ENCODE measurements around the gene ESPL1. TPM values are rescaled to one million over a fixed set of nuclear protein-coding genes. Genes with fewer than 3 reads are reported as not detected.

ESPL1 gene
- total RNA-seq, 1 experiment from 2014 or later: 14.8 TPM

DNA sequence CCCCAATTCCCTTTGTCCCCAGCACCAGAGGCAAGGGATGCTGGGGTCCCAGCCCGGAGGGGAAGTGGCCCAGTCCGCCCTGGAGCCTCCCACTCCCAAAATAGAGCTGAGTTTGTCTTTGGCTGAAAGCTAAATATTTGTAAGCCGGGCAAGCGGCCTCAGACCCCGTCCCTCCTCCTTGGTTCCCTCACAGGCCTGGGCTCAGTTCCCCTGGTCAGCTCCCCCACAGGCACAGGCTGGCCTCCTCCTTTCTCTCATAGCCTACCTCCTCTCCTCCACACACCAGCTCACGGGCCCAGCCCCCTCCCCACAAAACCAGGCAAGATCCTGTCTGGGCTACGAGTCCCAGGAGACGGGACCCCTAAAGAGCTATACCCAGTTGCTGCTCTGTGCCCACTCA lies 66.7 kb downstream of the ESPL1 start:
- no peak for DNase-seq (ENCODE audit: low read depth)

GRCh38 chr12:53336181-53336681 lies 68.1 kb downstream of the ESPL1 start, which contains the start of gene SP7:
SP7 (minus strand) TSS chr12:53336354; CDS start chr12:53335646, 708 bp downstream.
- no peak for DNase-seq (ENCODE audit: low read depth)

DNA sequence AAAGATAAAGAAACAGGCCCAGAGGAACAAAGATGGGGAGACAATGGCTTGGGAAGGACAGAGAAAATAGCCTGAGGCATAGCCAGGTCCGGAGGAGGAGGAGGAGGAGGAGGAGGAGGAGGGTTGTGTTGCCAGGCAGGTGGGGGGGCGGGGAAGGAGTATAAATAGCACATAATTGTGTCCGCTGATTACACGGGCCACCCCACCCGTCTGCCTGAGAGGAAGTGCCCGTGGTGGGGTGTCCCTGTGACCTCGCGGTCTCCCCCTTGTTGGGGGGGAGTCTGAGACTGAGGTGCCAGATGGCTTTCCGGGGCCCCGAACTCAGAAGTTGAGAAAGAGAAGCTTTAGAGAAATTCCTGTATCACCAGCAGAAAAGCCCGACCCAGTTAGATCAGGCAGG lies 69.9 kb downstream of the ESPL1 start:
- DNase-seq (ENCODE audit: low read depth): no peak

DNA sequence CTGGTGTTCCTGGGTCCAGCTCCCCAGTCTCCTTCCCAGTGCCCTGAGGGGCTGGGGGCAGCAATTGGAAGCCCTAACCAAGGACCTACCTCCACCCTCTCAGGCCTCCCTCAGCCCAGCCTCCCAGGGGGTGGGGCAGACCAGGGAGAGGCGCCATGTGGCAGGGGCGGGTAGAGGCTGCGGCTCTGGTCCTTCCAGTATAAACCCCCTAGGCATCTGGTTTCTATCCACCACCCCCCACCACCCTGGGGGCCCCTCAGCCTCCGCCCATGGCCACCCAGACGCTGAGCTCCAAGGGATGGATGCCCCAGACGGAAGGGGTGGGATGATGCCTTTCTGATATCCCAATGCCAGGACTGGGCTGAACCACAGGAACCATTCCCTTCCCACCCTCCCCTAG lies 70.8 kb downstream of the ESPL1 start:
- DNase-seq (ENCODE audit: low read depth): no peak

GRCh38 chr12:53340398-53340797 lies 72.3 kb downstream of the ESPL1 start:
- DNase-seq (ENCODE audit: low read depth): no peak

Other genes with a start within 250 kb of the ESPL1 start
- gene TNS2, start 218.2 kb upstream of the ESPL1 start, total RNA-seq (2014; rRNA removed): 79.6 and 95.7 TPM in 2 replicates
- 20.0 and 21.9 TPM in 2 replicates for gene SPRYD3, start 188.9 kb upstream of the ESPL1 start, total RNA-seq (2014; rRNA removed)
- gene IGFBP6, start 170.6 kb upstream of the ESPL1 start, total RNA-seq (2014; rRNA removed): 178 and 231 TPM in 2 replicates
- not detected in 2 replicates for gene SOAT2, start 164.8 kb upstream of the ESPL1 start, total RNA-seq (2014; rRNA removed)
- 7.4 and 10.5 TPM in 2 replicates for gene ZNF740, start 87.6 kb upstream of the ESPL1 start, total RNA-seq (2014; rRNA removed)
- gene CSAD, start 87.4 kb upstream of the ESPL1 start, total RNA-seq (2014; rRNA removed): 5.2 and 6.1 TPM in 2 replicates
- gene ITGB7, start 61.0 kb upstream of the ESPL1 start, total RNA-seq (2014; rRNA removed): not detected in 2 replicates
- 16.9 and 17.1 TPM in 2 replicates for gene RARG, start 36.1 kb upstream of the ESPL1 start, total RNA-seq (2014; rRNA removed)
- 254 and 270 TPM in 2 replicates for gene PFDN5, start 27.2 kb downstream of the ESPL1 start, total RNA-seq (2014; rRNA removed)
- 53.1 and 55.0 TPM in 2 replicates for gene MYG1, start 31.4 kb downstream of the ESPL1 start, total RNA-seq (2014; rRNA removed)
- 64.6 and 71.2 TPM in 2 replicates for gene AAAS, start 53.3 kb downstream of the ESPL1 start, total RNA-seq (2014; rRNA removed)
- not detected in 2 replicates for gene SP7, start 68.1 kb downstream of the ESPL1 start, total RNA-seq (2014; rRNA removed)
- 26.5 and 37.1 TPM in 2 replicates for gene SP1, start 111.9 kb downstream of the ESPL1 start, total RNA-seq (2014; rRNA removed)
- not detected in 2 replicates for gene AMHR2, start 155.6 kb downstream of the ESPL1 start, total RNA-seq (2014; rRNA removed)
- 89.5 and 92.8 TPM in 2 replicates for gene PRR13, start 173.4 kb downstream of the ESPL1 start, total RNA-seq (2014; rRNA removed)
- gene PCBP2, start 183.8 kb downstream of the ESPL1 start, total RNA-seq (2014; rRNA removed): 186 and 227 TPM in 2 replicates
- 37.6 and 38.6 TPM in 2 replicates for gene MAP3K12, start 231.2 kb downstream of the ESPL1 start, total RNA-seq (2014; rRNA removed)
- gene TARBP2, start 233.0 kb downstream of the ESPL1 start, total RNA-seq (2014; rRNA removed): 49.6 and 53.3 TPM in 2 replicates
- gene NPFF, start 239.2 kb downstream of the ESPL1 start, total RNA-seq (2014; rRNA removed): not detected in 2 replicates

All from LHCN-M2 (cell line).